Measurements from ENCODE around the gene FAM117A.

DNA sequence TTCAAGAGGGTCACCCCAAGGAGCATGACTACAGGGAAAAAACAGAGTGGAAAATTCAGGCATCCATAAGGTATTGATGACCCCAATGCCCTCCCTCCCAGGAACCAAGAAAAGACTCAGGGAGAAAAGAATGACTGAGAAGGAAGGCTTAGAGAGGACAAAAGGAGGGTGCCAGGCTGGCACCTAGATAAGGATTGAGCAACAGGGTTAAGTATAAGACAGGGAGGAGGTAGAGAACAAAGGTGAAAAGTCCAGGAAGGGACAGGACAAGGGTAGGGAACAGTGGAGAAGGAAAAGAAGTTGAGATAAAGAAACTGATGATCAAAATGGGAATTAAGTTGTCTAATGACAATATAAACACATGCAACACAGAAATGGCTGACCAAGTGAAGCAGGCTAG lies 58.7 kb downstream of the FAM117A start:
- TF ChIP-seq POLR2A (IDR thresholded peaks at IDR 0.05), result no peak
- TF ChIP-seq, protein P1, sequence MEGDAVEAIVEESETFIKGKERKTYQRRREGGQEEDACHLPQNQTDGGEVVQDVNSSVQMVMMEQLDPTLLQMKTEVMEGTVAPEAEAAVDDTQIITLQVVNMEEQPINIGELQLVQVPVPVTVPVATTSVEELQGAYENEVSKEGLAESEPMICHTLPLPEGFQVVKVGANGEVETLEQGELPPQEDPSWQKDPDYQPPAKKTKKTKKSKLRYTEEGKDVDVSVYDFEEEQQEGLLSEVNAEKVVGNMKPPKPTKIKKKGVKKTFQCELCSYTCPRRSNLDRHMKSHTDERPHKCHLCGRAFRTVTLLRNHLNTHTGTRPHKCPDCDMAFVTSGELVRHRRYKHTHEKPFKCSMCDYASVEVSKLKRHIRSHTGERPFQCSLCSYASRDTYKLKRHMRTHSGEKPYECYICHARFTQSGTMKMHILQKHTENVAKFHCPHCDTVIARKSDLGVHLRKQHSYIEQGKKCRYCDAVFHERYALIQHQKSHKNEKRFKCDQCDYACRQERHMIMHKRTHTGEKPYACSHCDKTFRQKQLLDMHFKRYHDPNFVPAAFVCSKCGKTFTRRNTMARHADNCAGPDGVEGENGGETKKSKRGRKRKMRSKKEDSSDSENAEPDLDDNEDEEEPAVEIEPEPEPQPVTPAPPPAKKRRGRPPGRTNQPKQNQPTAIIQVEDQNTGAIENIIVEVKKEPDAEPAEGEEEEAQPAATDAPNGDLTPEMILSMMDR (IDR thresholded peaks at IDR 0.05), result no peak

Measured in lower leg skin (tissue), 3 donors.